Suprapubic skin (tissue), 4 donors: ENCODE data around the gene TRRAP. TPM values are rescaled to one million over a fixed set of nuclear protein-coding genes. Genes with fewer than 3 reads are reported as not detected.

Experiments
- DNase-seq, 2 donors: peaks; one replicate each; pipeline ENCODE4 v3.0.0-alpha.2; 2019; ENCODE audit warnings: low spot score in 2 of 2
- H3K27ac ChIP-seq: fragments of 200-600 bp; sonication (generic); one replicate; pipeline ENCODE4 v1.5.1; 2019
- H3K27me3 ChIP-seq: fragments of 200-600 bp; sonication (generic); one replicate; pipeline ENCODE4 v1.5.1; 2019
- H3K36me3 ChIP-seq: fragments of 200-600 bp; sonication (generic); one replicate; pipeline ENCODE4 v1.5.1; 2019
- H3K4me1 ChIP-seq: fragments of 200-600 bp; sonication (generic); one replicate; pipeline ENCODE4 v1.5.1; 2019
- H3K4me3 ChIP-seq: fragments of 200-600 bp; sonication (generic); one replicate; pipeline ENCODE4 v1.5.1; 2019; ENCODE audit warnings: mild to moderate bottlenecking
- H3K9me3 ChIP-seq: fragments of 200-600 bp; sonication (generic); one replicate; pipeline ENCODE4 v1.5.1; 2019
- EP300 ChIP-seq: sonication (generic); formaldehyde crosslinking; IDR thresholded peaks from one replicate; pipeline ENCODE4 v1.6.1; 2017; ENCODE audit warnings: antibody characterized with exemption
- POLR2A ChIP-seq, 2 donors: fragments of 450-650 bp; IDR thresholded peaks; one replicate each; pipeline ENCODE4 v1.6.1; 2017; ENCODE audit warnings: antibody characterized with exemption in 2 of 2, mild to moderate bottlenecking in 2 of 2, moderate library complexity in 2 of 2
- POLR2AphosphoS5 ChIP-seq, 3 donors: sonication (generic); formaldehyde crosslinking; IDR thresholded peaks; one replicate each; pipeline ENCODE4 v1.6.1; 2017; ENCODE audit warnings: antibody characterized with exemption in 3 of 3
- WGBS: methylation state at CpG from one replicate; pipeline ENCODE4 v1.1.5; 2018; 5-methylcytosine and 5-hydroxymethylcytosine counted together
- total RNA-seq, 4 donors: library from RNA; depleted of rRNA; stranded (reverse); fragments of >200 nt; gene quantifications; one replicate each; pipeline ENCODE4 v1.1.0, GENCODE V29; 2016
- TF ChIP-seq, protein P1 (sequence below), 2 donors: fragments of 200-600 bp in 1 of 2; fragments of 450-650 bp in 1 of 2; sonication (generic) in 1 of 2; IDR thresholded peaks; one replicate each; pipeline ENCODE4 v1.5.1; 2016 to 2019; ENCODE audit warnings: antibody characterized with exemption in 2 of 2, mild to moderate bottlenecking in 1 of 2, moderate library complexity in 1 of 2

The TRRAP gene
- total RNA-seq, 4 donors from 2014 or later = 46.2 to 97.1 (median 65.7) TPM

DNA sequence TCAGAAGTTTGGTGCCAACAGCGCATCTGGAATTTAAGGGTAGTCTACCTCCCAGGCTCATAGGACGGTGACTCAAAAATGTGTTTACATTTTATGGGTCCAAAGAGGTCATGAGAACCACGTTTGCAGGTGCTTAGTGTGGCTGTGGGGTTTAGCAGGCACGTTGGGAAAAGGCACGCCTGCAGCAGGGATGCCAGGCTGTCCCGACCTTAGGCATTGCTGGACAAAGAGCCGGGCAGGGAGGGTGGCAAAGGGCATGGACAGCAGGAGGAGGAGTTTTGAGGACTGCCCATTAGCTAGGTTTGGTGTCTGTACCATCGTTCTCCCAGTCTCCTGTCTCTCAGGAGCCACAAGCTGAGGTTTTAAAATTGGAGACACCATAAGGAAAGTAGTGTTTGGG is 104.4 kb downstream of the TRRAP start:
- DNase-seq = peak in 1 of 2 donors; percentile 27
- peaks cover 93% of the 10 kb centered on the region for H3K36me3 ChIP-seq

DNA sequence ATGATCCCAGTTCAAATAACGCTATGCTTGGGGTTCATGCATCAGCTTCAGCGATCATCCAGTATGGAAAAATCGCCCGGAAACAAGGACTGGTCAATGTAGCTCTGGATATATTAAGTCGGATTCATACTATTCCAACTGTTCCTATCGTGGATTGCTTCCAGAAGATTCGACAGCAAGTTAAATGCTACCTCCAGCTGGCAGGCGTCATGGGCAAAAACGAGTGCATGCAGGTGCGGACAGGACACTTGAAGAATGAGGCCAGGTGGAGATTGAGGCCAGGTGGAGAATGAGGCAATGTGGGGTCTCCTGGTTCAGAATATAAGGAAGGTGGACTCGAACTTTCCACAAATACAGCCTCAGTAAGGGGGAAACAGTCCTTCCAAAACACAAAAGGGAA is 105.8 kb downstream of the TRRAP start:
- Histone ChIP-seq H3K36me3 (peaks cover 93% of the 10 kb centered on the region), H3K4me1 (no peaks in the 10 kb centered on the region)
- WGBS = 86% methylated on average over 11 of the region's 11 CpGs

More for the DNA sequence above, 104.4 kb downstream of the TRRAP start:
- Histone ChIP-seq H3K27me3 (no peaks in the 10 kb centered on the region), H3K4me1 (no peaks in the 10 kb centered on the region), H3K27ac (no peak overlapping the region), H3K4me3 (no peak overlapping the region), H3K9me3 (no peaks in the 10 kb centered on the region)
- 93% methylated on average over 8 of the region's 8 CpGs for WGBS
- no peak for TF ChIP-seq POLR2A (IDR thresholded peaks at IDR 0.05)
- TF ChIP-seq EP300 = no peak
- TF ChIP-seq, protein P1, sequence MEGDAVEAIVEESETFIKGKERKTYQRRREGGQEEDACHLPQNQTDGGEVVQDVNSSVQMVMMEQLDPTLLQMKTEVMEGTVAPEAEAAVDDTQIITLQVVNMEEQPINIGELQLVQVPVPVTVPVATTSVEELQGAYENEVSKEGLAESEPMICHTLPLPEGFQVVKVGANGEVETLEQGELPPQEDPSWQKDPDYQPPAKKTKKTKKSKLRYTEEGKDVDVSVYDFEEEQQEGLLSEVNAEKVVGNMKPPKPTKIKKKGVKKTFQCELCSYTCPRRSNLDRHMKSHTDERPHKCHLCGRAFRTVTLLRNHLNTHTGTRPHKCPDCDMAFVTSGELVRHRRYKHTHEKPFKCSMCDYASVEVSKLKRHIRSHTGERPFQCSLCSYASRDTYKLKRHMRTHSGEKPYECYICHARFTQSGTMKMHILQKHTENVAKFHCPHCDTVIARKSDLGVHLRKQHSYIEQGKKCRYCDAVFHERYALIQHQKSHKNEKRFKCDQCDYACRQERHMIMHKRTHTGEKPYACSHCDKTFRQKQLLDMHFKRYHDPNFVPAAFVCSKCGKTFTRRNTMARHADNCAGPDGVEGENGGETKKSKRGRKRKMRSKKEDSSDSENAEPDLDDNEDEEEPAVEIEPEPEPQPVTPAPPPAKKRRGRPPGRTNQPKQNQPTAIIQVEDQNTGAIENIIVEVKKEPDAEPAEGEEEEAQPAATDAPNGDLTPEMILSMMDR (IDR thresholded peaks at IDR 0.05) = no peak
- TF ChIP-seq POLR2AphosphoS5 (IDR thresholded peaks at IDR 0.05) = no peak

DNA sequence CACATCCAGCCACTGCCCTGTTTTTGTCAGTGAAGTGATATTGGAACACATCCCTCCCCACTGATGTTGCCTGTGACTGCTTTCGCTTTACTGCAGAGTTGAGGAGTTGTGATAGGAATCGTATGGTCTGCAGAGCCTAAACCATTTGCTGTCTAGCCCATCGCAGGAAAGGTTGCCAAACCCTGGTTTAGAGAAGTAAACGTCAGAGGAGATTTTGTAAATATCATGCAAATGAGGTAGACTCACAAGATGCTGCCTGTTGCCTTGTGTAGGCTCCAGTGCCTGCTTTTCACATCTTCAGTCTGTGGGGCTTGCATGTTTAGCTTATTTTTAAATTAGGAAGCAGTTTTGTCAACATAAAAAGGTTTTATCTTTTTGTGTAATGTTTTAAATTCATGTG is 107.1 kb downstream of the TRRAP start:
- peak; percentile 8 to 20 for DNase-seq
- WGBS = 77% methylated on average over 4 of the region's 4 CpGs
- Histone ChIP-seq H3K27me3 (no peaks in the 10 kb centered on the region), H3K9me3 (no peaks in the 10 kb centered on the region), H3K4me3 (no peak overlapping the region), H3K36me3 (peaks cover 93% of the 10 kb centered on the region), H3K27ac (no peak overlapping the region), H3K4me1 (no peaks in the 10 kb centered on the region)
- TF ChIP-seq EP300 = no peak
- TF ChIP-seq POLR2A (IDR thresholded peaks at IDR 0.05) = no peak
- TF ChIP-seq POLR2AphosphoS5 (IDR thresholded peaks at IDR 0.05) = no peak
- TF ChIP-seq, protein P1 (IDR thresholded peaks at IDR 0.05) = no peak

More for the DNA sequence above, 105.8 kb downstream of the TRRAP start:
- DNase-seq = peak; percentile 18 to 23
- Histone ChIP-seq H3K9me3 (no peaks in the 10 kb centered on the region), H3K27ac (no peak overlapping the region), H3K27me3 (no peaks in the 10 kb centered on the region), H3K4me3 (no peak overlapping the region)
- TF ChIP-seq EP300 = no peak
- no peak for TF ChIP-seq POLR2AphosphoS5 (IDR thresholded peaks at IDR 0.05)
- no peak for TF ChIP-seq POLR2A (IDR thresholded peaks at IDR 0.05)
- TF ChIP-seq, protein P1 (IDR thresholded peaks at IDR 0.05) = no peak

DNA sequence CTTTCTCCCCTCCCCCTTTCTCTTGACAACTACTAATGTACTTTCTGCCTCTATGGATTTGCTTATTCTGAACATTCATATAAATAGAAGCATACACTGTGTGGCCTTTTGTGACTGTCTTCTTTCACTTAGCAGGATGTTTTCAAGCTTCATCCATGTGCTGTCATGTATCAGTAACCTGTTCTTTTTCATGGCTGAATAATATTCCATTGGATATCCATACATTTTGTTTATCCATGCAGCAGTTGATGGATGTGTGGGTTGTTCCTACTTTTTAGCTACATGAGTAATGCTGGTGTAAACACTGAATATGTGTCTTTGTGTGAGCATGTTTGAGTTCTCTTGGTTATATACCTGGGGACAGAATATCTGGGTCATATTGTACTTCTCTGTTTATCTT is 107.6 kb downstream of the TRRAP start:
- Histone ChIP-seq H3K4me1 (no peaks in the 10 kb centered on the region), H3K4me3 (no peak overlapping the region), H3K36me3 (peaks cover 93% of the 10 kb centered on the region), H3K27ac (no peak overlapping the region), H3K27me3 (no peaks in the 10 kb centered on the region), H3K9me3 (no peaks in the 10 kb centered on the region)
- no peak for DNase-seq
- TF ChIP-seq POLR2AphosphoS5 (IDR thresholded peaks at IDR 0.05) = no peak
- TF ChIP-seq, protein P1 (IDR thresholded peaks at IDR 0.05) = no peak
- no peak for TF ChIP-seq EP300
- no peak for TF ChIP-seq POLR2A (IDR thresholded peaks at IDR 0.05)

DNA sequence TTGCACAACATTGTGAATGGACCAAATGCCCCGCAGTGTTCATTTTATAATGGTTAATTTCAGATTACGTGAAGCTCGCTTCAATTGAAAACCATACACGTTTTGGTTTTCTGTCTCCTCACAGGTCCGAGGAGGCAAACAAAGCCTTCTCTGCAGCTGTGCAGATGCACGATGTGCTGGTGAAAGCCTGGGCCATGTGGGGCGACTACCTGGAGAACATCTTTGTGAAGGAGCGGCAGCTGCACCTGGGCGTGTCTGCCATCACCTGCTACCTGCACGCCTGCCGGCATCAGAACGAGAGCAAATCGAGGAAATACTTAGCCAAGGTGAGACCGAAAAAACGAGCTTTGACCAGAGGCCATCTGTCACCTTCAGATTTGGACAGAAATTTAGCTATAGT is 110.3 kb downstream of the TRRAP start:
- Histone ChIP-seq H3K36me3 (peaks cover 93% of the 10 kb centered on the region), H3K9me3 (no peaks in the 10 kb centered on the region), H3K27me3 (no peaks in the 10 kb centered on the region), H3K27ac (no peak overlapping the region), H3K4me3 (no peak overlapping the region), H3K4me1 (no peaks in the 10 kb centered on the region)
- 88% methylated on average over 15 of the region's 15 CpGs for WGBS
- no peak for TF ChIP-seq EP300
- no peak for TF ChIP-seq POLR2A (IDR thresholded peaks at IDR 0.05)
- TF ChIP-seq POLR2AphosphoS5 (IDR thresholded peaks at IDR 0.05) = no peak
- TF ChIP-seq, protein P1 (IDR thresholded peaks at IDR 0.05) = no peak
- DNase-seq = peak; percentile 13 to 44
